Neural progenitor cell (in vitro differentiated cells): ENCODE results near the gene PHLPP2. TPM values are rescaled to one million over a fixed set of nuclear protein-coding genes. Genes with fewer than 3 reads are reported as not detected.

Experiments used
- DNase-seq: peaks from one replicate; pipeline ENCODE4 v3.0.0-alpha.2; 2016; ENCODE audit warnings: low spot score
- H2AFZ ChIP-seq: fragments of 200-600 bp; sonication (generic); replicated peaks from 2 replicates; pipeline ENCODE4 v1.6.1; 2016; ENCODE audit warnings: antibody characterized with exemption
- H3F3A ChIP-seq: fragments of 200-600 bp; sonication (generic); 2 replicates; pipeline ENCODE4 v1.6.1; 2016; ENCODE audit warnings: antibody characterized with exemption, low read depth
- H3K27ac ChIP-seq: fragments of 200-600 bp; sonication (generic); 2 replicates; pipeline ENCODE4 v1.5.1; 2016; ENCODE audit warnings: mild to moderate bottlenecking
- H3K27me3 ChIP-seq: fragments of 200-600 bp; sonication (generic); 2 replicates; pipeline ENCODE4 v1.6.1; 2016; ENCODE audit warnings: mild to moderate bottlenecking, moderate library complexity
- H3K36me3 ChIP-seq: fragments of 200-600 bp; sonication (generic); 2 replicates; pipeline ENCODE4 v1.5.1; 2016
- H3K4me1 ChIP-seq: fragments of 200-600 bp; sonication (generic); 2 replicates; pipeline ENCODE4 v1.6.1; 2016; ENCODE audit warnings: mixed run types
- H3K4me2 ChIP-seq: fragments of 200-600 bp; sonication (generic); 2 replicates; pipeline ENCODE4 v1.6.1; 2016
- H3K4me3 ChIP-seq: fragments of 200-600 bp; sonication (generic); 2 replicates; pipeline ENCODE4 v1.5.1; 2016
- H3K79me2 ChIP-seq: fragments of 200-600 bp; sonication (generic); 2 replicates; pipeline ENCODE4 v1.6.1; 2016; ENCODE audit warnings: low read depth
- H3K9ac ChIP-seq: fragments of 200-600 bp; sonication (generic); 2 replicates; pipeline ENCODE4 v1.6.1; 2016
- H3K9me3 ChIP-seq: fragments of 200-600 bp; sonication (generic); 2 replicates; pipeline ENCODE4 v1.5.1; 2016; ENCODE audit warnings: low read depth
- H4K20me1 ChIP-seq: fragments of 200-600 bp; sonication (generic); 2 replicates; pipeline ENCODE4 v1.6.1; 2016; ENCODE audit warnings: low read depth
- H3K27ac Mint-ChIP-seq: 3 replicates; pipeline ENCODE4 v1.8.0; 2021; ENCODE audit warnings: mixed read lengths
- H3K27me3 Mint-ChIP-seq: 2 replicates; pipeline ENCODE4 v1.8.0; 2022; ENCODE audit warnings: low read depth, mild to moderate bottlenecking, inconsistent platforms, moderate library complexity, mixed read lengths; ENCODE audit not compliant: insufficient read depth
- H3K36me3 Mint-ChIP-seq: 3 replicates; pipeline ENCODE4 v1.8.0; 2021; ENCODE audit warnings: mixed read lengths
- H3K4me1 Mint-ChIP-seq: 3 replicates; pipeline ENCODE4 v1.8.0; 2021; ENCODE audit warnings: mixed read lengths
- H3K4me3 Mint-ChIP-seq: 3 replicates; pipeline ENCODE4 v1.8.0; 2021; ENCODE audit warnings: mild to moderate bottlenecking, moderate library complexity, mixed read lengths
- H3K9me3 Mint-ChIP-seq: 3 replicates; pipeline ENCODE4 v1.8.0; 2020; ENCODE audit warnings: mixed read lengths
- CTCF ChIP-seq: fragments of 200-600 bp; sonication (generic); IDR thresholded peaks from 2 replicates; pipeline ENCODE4 v1.5.1; 2017; ENCODE audit warnings: antibody characterized with exemption, mild to moderate bottlenecking
- EZH2 ChIP-seq: fragments of 200-600 bp; sonication (generic); IDR thresholded peaks from 2 replicates; pipeline ENCODE4 v1.6.1; 2017; ENCODE audit warnings: antibody characterized with exemption, mild to moderate bottlenecking, moderate library complexity
- EZH2phosphoT487 ChIP-seq: fragments of 200-600 bp; sonication (generic); IDR thresholded peaks from 2 replicates; pipeline ENCODE4 v1.6.1; 2017; ENCODE audit warnings: antibody characterized with exemption
- total RNA-seq: library from RNA; depleted of rRNA; stranded (reverse); fragments of >200 nt; gene quantifications from 2 replicates; pipeline ENCODE4 v1.2.3, GENCODE V29; 2015; ENCODE audit warnings: low replicate concordance

PHLPP2 gene
- total RNA-seq, 1 donor from 2014 or later, result 12.9 TPM

- Histone ChIP-seq H3K9ac (peak overlapping the region; percentile 64), H3K79me2 (peaks cover 47% of the 10 kb centered on the region), H3K36me3 (no peaks in the 10 kb centered on the region), H2AFZ (peak overlapping the region; percentile 85), H3K27me3 (peaks cover 23% of the 10 kb centered on the region), H3K4me1 (peaks cover 18% of the 10 kb centered on the region), H3K4me2 (peak overlapping the region; percentile 97), H3F3A (peaks cover 37% of the 10 kb centered on the region), H3K4me3 (peak overlapping the region; percentile 94), H3K9me3 (no peaks in the 10 kb centered on the region), H4K20me1 (peaks cover 36% of the 10 kb centered on the region), H3K27ac (peak overlapping the region; percentile 87)
- Mint-ChIP-seq H3K4me3 (peak overlapping the region; percentile 96), H3K27ac (peak overlapping the region; percentile 80), H3K36me3 (peaks cover 11% of the 10 kb centered on the region), H3K9me3 (no peaks in the 10 kb centered on the region), H3K27me3 (peaks cover 6% of the 10 kb centered on the region), H3K4me1 (peaks cover 18% of the 10 kb centered on the region)
- DNase-seq, result peak; percentile 90
- no peak for TF ChIP-seq EZH2
- no peak for TF ChIP-seq CTCF
- TF ChIP-seq EZH2phosphoT487, result no peak
Observed at GRCh38 chr16:71722801-71723536, 1.5 kb downstream of the PHLPP2 start.

GRCh38 chr16:71721066-71721740 lies 3.3 kb downstream of the PHLPP2 start:
- H3K27ac Mint-ChIP-seq, result no peak overlapping the region
- H3K27me3 Mint-ChIP-seq, result peaks cover 3% of the 10 kb centered on the region
- H3K4me1 Mint-ChIP-seq, result peaks cover 18% of the 10 kb centered on the region
- Histone ChIP-seq H3K9ac (no peak overlapping the region), H3K27me3 (peaks cover 23% of the 10 kb centered on the region), H3K36me3 (no peaks in the 10 kb centered on the region), H3K4me3 (no peak overlapping the region), H3K27ac (no peak overlapping the region), H3F3A (peaks cover 32% of the 10 kb centered on the region), H3K4me2 (no peak overlapping the region), H2AFZ (no peak overlapping the region), H3K9me3 (no peaks in the 10 kb centered on the region), H3K4me1 (peaks cover 18% of the 10 kb centered on the region), H4K20me1 (peaks cover 49% of the 10 kb centered on the region), H3K79me2 (peaks cover 63% of the 10 kb centered on the region)
- H3K4me3 Mint-ChIP-seq, result peak overlapping the region; percentile 96
- peaks cover 11% of the 10 kb centered on the region for H3K36me3 Mint-ChIP-seq
- no peaks in the 10 kb centered on the region for H3K9me3 Mint-ChIP-seq
- no peak for DNase-seq
- TF ChIP-seq CTCF, result no peak

DNA sequence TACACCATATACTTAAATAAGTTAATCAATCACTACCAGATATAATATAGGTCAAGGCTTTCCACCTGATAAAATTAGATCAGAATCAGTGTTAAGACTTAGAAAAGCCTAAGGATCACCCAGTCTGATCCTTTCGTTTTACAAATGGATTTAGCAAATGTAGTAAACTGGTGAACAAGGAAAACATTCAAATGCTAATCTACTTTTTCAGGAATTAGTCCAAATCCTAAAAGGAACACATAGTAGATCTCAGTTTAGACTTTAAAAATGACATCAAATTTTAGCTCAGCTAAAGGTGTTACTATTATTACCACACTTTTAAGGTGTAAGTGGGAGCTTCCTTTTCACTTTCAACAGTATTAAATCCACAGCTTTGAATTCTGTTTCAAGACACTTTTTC lies 12.0 kb downstream of the PHLPP2 start:
- Histone ChIP-seq H3K4me3 (no peak overlapping the region), H3K9ac (no peak overlapping the region), H3K4me2 (no peak overlapping the region), H3F3A (peaks cover 13% of the 10 kb centered on the region), H3K36me3 (no peaks in the 10 kb centered on the region), H2AFZ (no peak overlapping the region), H3K9me3 (no peaks in the 10 kb centered on the region), H3K79me2 (peaks cover 46% of the 10 kb centered on the region), H3K4me1 (peaks cover 23% of the 10 kb centered on the region), H4K20me1 (peaks cover 77% of the 10 kb centered on the region), H3K27me3 (no peaks in the 10 kb centered on the region), H3K27ac (peak overlapping the region; percentile 16)
- Mint-ChIP-seq H3K36me3 (peaks cover 5% of the 10 kb centered on the region), H3K4me1 (peaks cover 11% of the 10 kb centered on the region), H3K27ac (no peak overlapping the region), H3K9me3 (no peaks in the 10 kb centered on the region), H3K27me3 (no peaks in the 10 kb centered on the region), H3K4me3 (no peak overlapping the region)
- DNase-seq, result no peak
- TF ChIP-seq CTCF (no peak), EZH2 (no peak), EZH2phosphoT487 (no peak)
